HG03064 (cell line): ENCODE measurements around the gene PPIF.

Source experiments
- ATAC-seq: cut with Tn5 transposase; IDR thresholded peaks from one replicate; pipeline ENCODE4 v1.9.1; 2021; ENCODE audit warnings: low read depth; ENCODE audit not compliant: unreplicated experiment

PPIF gene

GRCh38 chr10:79360499-79361342 is 13.5 kb downstream of the PPIF start:
- no peak for ATAC-seq

GRCh38 chr10:79361726-79362397 is 14.6 kb downstream of the PPIF start:
- ATAC-seq = no peak

- ATAC-seq = no peak
Observed at GRCh38 chr10:79367426-79368189, 20.3 kb downstream of the PPIF start.

- no peak for ATAC-seq
Observed at GRCh38 chr10:79372871-79373270, 25.6 kb downstream of the PPIF start.

- no peak for ATAC-seq
Observed at GRCh38 chr10:79374312-79375191, 27.3 kb downstream of the PPIF start.

- no peak for ATAC-seq
Observed at GRCh38 chr10:79375321-79376077, 28.2 kb downstream of the PPIF start.

- no peak for ATAC-seq
Observed at GRCh38 chr10:79376078-79376628, 28.9 kb downstream of the PPIF start.

GRCh38 chr10:79376751-79377556 is 29.7 kb downstream of the PPIF start:
- ATAC-seq = no peak

- ATAC-seq = no peak
Observed at GRCh38 chr10:79377557-79378382, 30.5 kb downstream of the PPIF start.

GRCh38 chr10:79378383-79378646 is 31.0 kb downstream of the PPIF start:
- no peak for ATAC-seq

- no peak for ATAC-seq
Observed at GRCh38 chr10:79378647-79379511, 31.6 kb downstream of the PPIF start.

GRCh38 chr10:79379512-79380124 is 32.3 kb downstream of the PPIF start:
- ATAC-seq = no peak

GRCh38 chr10:79380125-79380945 is 33.1 kb downstream of the PPIF start:
- ATAC-seq = no peak

GRCh38 chr10:79380946-79381721 is 33.9 kb downstream of the PPIF start:
- no peak for ATAC-seq

GRCh38 chr10:79381804-79382221 is 34.5 kb downstream of the PPIF start:
- no peak for ATAC-seq
